K562 (cell line): ENCODE measurements around the gene ZNF582. TPM values are rescaled to one million over a fixed set of nuclear protein-coding genes. Genes with fewer than 3 reads are reported as not detected.

Experiments
- GMEB1 ChIP-seq: fragments of 250-450 bp; sonication (Bioruptor Pico); IDR thresholded peaks from 2 replicates; pipeline ENCODE4 v1.4.0; 2020; ENCODE audit warnings: mild to moderate bottlenecking
- MEF2A ChIP-seq: IDR thresholded peaks from 2 replicates; pipeline ENCODE4 v1.6.1; 2011; ENCODE audit warnings: low read depth, mild to moderate bottlenecking, low read length, moderate library complexity; ENCODE audit not compliant: control insufficient read depth
- NFE2 ChIP-seq: IDR thresholded peaks from 2 replicates; pipeline ENCODE4 v1.6.1; 2014; ENCODE audit warnings: antibody characterized with exemption, low read depth
- POLR2A ChIP-seq: fragments of 450-650 bp; conservative IDR thresholded peaks from 2 replicates; pipeline ENCODE4 v1.6.1; 2016
- YY1 ChIP-seq, 3 experiments: IDR thresholded peaks; 2 replicates each; pipeline ENCODE4 v1.6.1; 2011; ENCODE audit warnings: low read length in 2 of 3, mild to moderate bottlenecking in 2 of 3, moderate library complexity in 2 of 3, borderline replicate concordance in 1 of 3, control low read depth in 1 of 3, low read depth in 1 of 3; ENCODE audit not compliant: insufficient read depth in 3 of 3, insufficient replicate concordance in 2 of 3, control insufficient read depth in 1 of 3, insufficient read length in 1 of 3; ENCODE audit errors: extremely low read depth in 1 of 3
- ZBTB33 ChIP-seq: sonication (generic); formaldehyde crosslinking; IDR thresholded peaks from 2 replicates; pipeline ENCODE4 v1.8.1; 2023; ENCODE audit warnings: mild to moderate bottlenecking, missing genetic modification reagents
- polyA plus RNA-seq, 8 experiments: library from polyadenylated mRNA; depleted of rRNA in 4 of 8; stranded (reverse) in 5 of 8; unstranded in 3 of 8; fragments of >200 nt; fragmentation: Nextera tagmentation in 2 of 8; fragmentation: Illumina TruSeq in 1 of 8; extraction: Ambion mirVana in 2 of 8; extraction: Trizol in 1 of 8; gene quantifications; 2 replicates each; pipeline versions ENCODE4 v1.2.1 to v1.2.3, GENCODE V29; 2011 to 2014; ENCODE audit warnings: inconsistent platforms in 1 of 8, missing spikeins in 1 of 8
- total RNA-seq, 7 experiments: library from RNA; depleted of rRNA in 6 of 7; stranded (reverse); fragments of >200 nt in 6 of 7; fragmentation: Illumina TruSeq in 2 of 7; extraction: Trizol in 2 of 7; gene quantifications; 2 replicates each; pipeline versions ENCODE4 v1.2.1 to v1.2.3, GENCODE V29; 2011 to 2021; ENCODE audit warnings: low replicate concordance in 1 of 7
- TF ChIP-seq, protein P1 (sequence below): IDR thresholded peaks from 2 replicates; pipeline ENCODE4 v1.6.1; 2011; ENCODE audit not compliant: insufficient read length; ENCODE audit errors: extremely low read depth
- TF ChIP-seq, protein P2 (sequence below), 2 experiments: fragments of 450-650 bp; IDR thresholded peaks; 2 replicates each; pipeline ENCODE4 v1.6.1; 2018; ENCODE audit warnings: mild to moderate bottlenecking in 2 of 2, low read depth in 1 of 2; ENCODE audit not compliant: partially characterized antibody in 2 of 2

Gene ZNF582
- total and polyA plus RNA-seq, 9 of the 15 experiments (the other 6 are each of a cell fraction or from before 2014, with no cell fraction given) = 0.72 to 3.3 (median 1.6) TPM

DNA sequence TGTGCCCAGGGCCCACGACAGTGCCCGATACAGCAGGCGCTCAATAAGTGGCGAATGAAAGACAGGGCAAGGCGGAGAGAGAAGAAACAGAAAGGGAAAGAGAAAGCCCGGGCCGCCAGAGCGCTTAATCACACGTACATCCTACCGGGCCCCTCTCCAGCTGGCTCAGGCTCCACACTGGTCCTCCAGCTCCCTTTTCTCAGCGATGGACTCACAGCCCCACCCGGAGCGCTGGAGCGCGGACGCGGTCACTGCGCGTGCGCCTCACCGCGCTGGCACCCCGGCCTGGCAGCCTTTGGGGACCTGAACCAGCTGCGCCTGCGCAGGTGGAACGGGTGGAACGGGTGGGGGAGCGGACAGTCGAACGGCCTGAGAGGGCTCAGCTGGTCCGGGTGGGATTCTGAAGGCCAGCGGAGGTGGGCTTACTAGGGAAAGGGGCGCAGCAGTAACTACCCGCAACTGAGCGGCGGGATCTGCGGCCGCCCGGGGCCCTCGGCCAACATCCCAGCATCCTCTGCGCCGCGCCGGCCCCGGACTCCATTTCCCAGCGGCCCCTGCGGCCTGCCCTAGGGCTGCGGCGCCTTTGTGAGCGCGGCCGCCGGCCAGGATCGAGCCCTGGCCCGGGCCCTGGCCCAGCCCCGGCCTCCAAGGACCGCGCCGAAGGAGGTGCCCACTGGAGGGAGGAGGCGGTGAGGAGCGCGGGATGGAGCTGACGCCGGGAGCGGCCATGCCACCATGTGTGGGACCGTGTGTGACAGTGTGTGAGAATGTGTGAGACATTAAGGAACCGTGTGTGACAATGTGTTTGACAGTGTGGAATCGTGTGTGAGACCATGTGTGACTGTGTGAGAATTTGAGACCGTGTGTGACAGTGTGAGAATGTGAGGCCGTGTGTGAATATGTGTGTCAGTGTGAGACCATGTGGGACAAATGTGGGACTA, 10.7 kb upstream of the ZNF582 start, which contains the start of gene ZNF583 (continued):
- TF ChIP-seq, protein P1, sequence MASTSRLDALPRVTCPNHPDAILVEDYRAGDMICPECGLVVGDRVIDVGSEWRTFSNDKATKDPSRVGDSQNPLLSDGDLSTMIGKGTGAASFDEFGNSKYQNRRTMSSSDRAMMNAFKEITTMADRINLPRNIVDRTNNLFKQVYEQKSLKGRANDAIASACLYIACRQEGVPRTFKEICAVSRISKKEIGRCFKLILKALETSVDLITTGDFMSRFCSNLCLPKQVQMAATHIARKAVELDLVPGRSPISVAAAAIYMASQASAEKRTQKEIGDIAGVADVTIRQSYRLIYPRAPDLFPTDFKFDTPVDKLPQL = no peak
- peak; percentile 69 for TF ChIP-seq POLR2A
- no peak for TF ChIP-seq MEF2A
- peak in 2 of 3 experiments; percentile 35 to 39 for TF ChIP-seq YY1 (IDR thresholded peaks at IDR 0.05; ENCODE audit: borderline replicate concordance in 1 of 3, control insufficient read depth in 1 of 3, extremely low read depth in 1 of 3, insufficient read depth in 3 of 3, insufficient read length in 1 of 3, insufficient replicate concordance in 2 of 3, low read depth in 1 of 3, low read length in 2 of 3)
- no peak; the same call in 1 of the 2 replicates for TF ChIP-seq NFE2
- TF ChIP-seq, protein P2, sequence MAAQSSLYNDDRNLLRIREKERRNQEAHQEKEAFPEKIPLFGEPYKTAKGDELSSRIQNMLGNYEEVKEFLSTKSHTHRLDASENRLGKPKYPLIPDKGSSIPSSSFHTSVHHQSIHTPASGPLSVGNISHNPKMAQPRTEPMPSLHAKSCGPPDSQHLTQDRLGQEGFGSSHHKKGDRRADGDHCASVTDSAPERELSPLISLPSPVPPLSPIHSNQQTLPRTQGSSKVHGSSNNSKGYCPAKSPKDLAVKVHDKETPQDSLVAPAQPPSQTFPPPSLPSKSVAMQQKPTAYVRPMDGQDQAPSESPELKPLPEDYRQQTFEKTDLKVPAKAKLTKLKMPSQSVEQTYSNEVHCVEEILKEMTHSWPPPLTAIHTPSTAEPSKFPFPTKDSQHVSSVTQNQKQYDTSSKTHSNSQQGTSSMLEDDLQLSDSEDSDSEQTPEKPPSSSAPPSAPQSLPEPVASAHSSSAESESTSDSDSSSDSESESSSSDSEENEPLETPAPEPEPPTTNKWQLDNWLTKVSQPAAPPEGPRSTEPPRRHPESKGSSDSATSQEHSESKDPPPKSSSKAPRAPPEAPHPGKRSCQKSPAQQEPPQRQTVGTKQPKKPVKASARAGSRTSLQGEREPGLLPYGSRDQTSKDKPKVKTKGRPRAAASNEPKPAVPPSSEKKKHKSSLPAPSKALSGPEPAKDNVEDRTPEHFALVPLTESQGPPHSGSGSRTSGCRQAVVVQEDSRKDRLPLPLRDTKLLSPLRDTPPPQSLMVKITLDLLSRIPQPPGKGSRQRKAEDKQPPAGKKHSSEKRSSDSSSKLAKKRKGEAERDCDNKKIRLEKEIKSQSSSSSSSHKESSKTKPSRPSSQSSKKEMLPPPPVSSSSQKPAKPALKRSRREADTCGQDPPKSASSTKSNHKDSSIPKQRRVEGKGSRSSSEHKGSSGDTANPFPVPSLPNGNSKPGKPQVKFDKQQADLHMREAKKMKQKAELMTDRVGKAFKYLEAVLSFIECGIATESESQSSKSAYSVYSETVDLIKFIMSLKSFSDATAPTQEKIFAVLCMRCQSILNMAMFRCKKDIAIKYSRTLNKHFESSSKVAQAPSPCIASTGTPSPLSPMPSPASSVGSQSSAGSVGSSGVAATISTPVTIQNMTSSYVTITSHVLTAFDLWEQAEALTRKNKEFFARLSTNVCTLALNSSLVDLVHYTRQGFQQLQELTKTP (IDR thresholded peaks at IDR 0.05; ENCODE audit: low read depth in 1 of 2, partially characterized antibody in 2 of 2) = peak in 1 of 2 experiments; percentile 94
- no peak; the same call in 1 of the 2 replicates for TF ChIP-seq ZBTB33 (CRISPR knock-in tag)
- TF ChIP-seq GMEB1 (CRISPR knock-in tag) = peak; percentile 38; the same call in 1 of the 2 replicates
